Epidermal melanocyte (primary cell): ENCODE results near the gene GSTM3.
"Not testable (repeated sequence)": the region's sequence is repeated elsewhere in the genome, so short reads cannot be mapped to it uniquely, and the experiment has no call there.

Source experiments
- DNase-seq: peaks from one replicate; pipeline ENCODE4 v3.0.0; 2011; ENCODE audit warnings: low spot score; ENCODE audit not compliant: insufficient read length

The GSTM3 gene

GRCh38 chr1:109702940-109703339, 37.9 kb downstream of the GSTM3 start:
- not testable (repeated sequence) for DNase-seq

GRCh38 chr1:109697861-109698260, 43.0 kb downstream of the GSTM3 start:
- DNase-seq = not testable (repeated sequence)

GRCh38 chr1:109697066-109697465, 43.8 kb downstream of the GSTM3 start:
- no peak for DNase-seq

- DNase-seq = not testable (repeated sequence)
Observed at GRCh38 chr1:109695138-109695537, 45.7 kb downstream of the GSTM3 start.

- DNase-seq = not testable (repeated sequence)
Observed at GRCh38 chr1:109694400-109694799, 46.4 kb downstream of the GSTM3 start.

- DNase-seq = no peak
Observed at GRCh38 chr1:109691759-109692158, 49.1 kb downstream of the GSTM3 start.

GRCh38 chr1:109689844-109690405, 50.9 kb downstream of the GSTM3 start:
- no peak for DNase-seq

GRCh38 chr1:109687641-109688499, 53.0 kb downstream of the GSTM3 start, which contains the start of gene GSTM1:
Gene GSTM1, plus strand, starts transcription at chr1:109687817. Its CDS starts 57 bp downstream, at chr1:109687874.
- DNase-seq = peak; percentile 20

- DNase-seq = not testable (repeated sequence)
Observed at GRCh38 chr1:109687109-109687508, 53.7 kb downstream of the GSTM3 start.

GRCh38 chr1:109685890-109686289, 54.9 kb downstream of the GSTM3 start:
- DNase-seq = not testable (repeated sequence)

GRCh38 chr1:109685399-109685798, 55.4 kb downstream of the GSTM3 start:
- not testable (repeated sequence) for DNase-seq

GRCh38 chr1:109684777-109685176, 56.1 kb downstream of the GSTM3 start:
- not testable (repeated sequence) for DNase-seq
